CD4-positive, alpha-beta memory T cell (primary cell): ENCODE results near the gene FGF10. TPM values are rescaled to one million over a fixed set of nuclear protein-coding genes. Genes with fewer than 3 reads are reported as not detected.

Experiments used
- CTCF ChIA-PET: fragments of 350-600 bp; sonication (Branson Sonifier 250); formaldehyde crosslinking; loops from one replicate; lab custom pipeline; 2021; ENCODE audit warnings: inconsistent platforms; ENCODE audit not compliant: partially characterized antibody; lab: Charles Lee
- POLR2A ChIA-PET: fragments of 350-600 bp; sonication (Branson Sonifier 250); formaldehyde crosslinking; loops from one replicate; lab custom pipeline; 2021; ENCODE audit not compliant: partially characterized antibody; lab: Charles Lee
- DNase-seq, 5 donors: peaks; one replicate each; pipeline versions ENCODE4 v3.0.0 to v3.0.0-alpha.2; 2020 to 2022; ENCODE audit warnings: mixed read lengths in 1 of 5
- H3K27ac ChIP-seq: one replicate; pipeline ENCODE4 v1.7.0; 2013; ENCODE audit warnings: low read depth, low read length
- H3K27me3 ChIP-seq: 2 replicates; pipeline ENCODE4 v1.7.0; 2013; ENCODE audit warnings: mild to moderate bottlenecking, low read length, moderate library complexity; ENCODE audit not compliant: insufficient read depth
- H3K36me3 ChIP-seq: 2 replicates; pipeline ENCODE4 v1.7.0; 2013; ENCODE audit warnings: mild to moderate bottlenecking, low read length, moderate library complexity; ENCODE audit not compliant: insufficient read depth
- H3K4me1 ChIP-seq: 2 replicates; pipeline ENCODE4 v1.7.0; 2013; ENCODE audit warnings: mild to moderate bottlenecking, low read length, moderate library complexity; ENCODE audit not compliant: insufficient read depth
- H3K4me3 ChIP-seq, 2 donors: one replicate each; pipeline ENCODE4 v1.7.0; 2013; ENCODE audit warnings: low read length in 2 of 2, mild to moderate bottlenecking in 1 of 2
- H3K9me3 ChIP-seq, 2 donors: one replicate each; pipeline ENCODE4 v1.7.0; 2013; ENCODE audit warnings: low read length in 2 of 2, control low read depth in 1 of 2; ENCODE audit not compliant: control insufficient read depth in 1 of 2
- H3K27ac Mint-ChIP-seq, 7 donors: one replicate each; pipeline ENCODE4 v1.8.0; 2020 to 2021; ENCODE audit warnings: mixed read lengths in 7 of 7, mild to moderate bottlenecking in 6 of 7, inconsistent platforms in 3 of 7, moderate library complexity in 3 of 7
- H3K27me3 Mint-ChIP-seq, 2 donors: one replicate each; pipeline ENCODE4 v1.8.0; 2020 to 2021; ENCODE audit warnings: mixed read lengths in 2 of 2
- H3K36me3 Mint-ChIP-seq, 2 donors: one replicate each; pipeline ENCODE4 v1.8.0; 2020 to 2021; ENCODE audit warnings: mixed read lengths in 2 of 2, inconsistent platforms in 1 of 2, mild to moderate bottlenecking in 1 of 2
- H3K4me1 Mint-ChIP-seq, 4 donors: one replicate each; pipeline ENCODE4 v1.8.0; 2020 to 2021; ENCODE audit warnings: mixed read lengths in 4 of 4, mild to moderate bottlenecking in 1 of 4
- H3K4me3 Mint-ChIP-seq, 8 donors: one replicate each; pipeline ENCODE4 v1.8.0; 2020 to 2021; ENCODE audit warnings: mixed read lengths in 8 of 8, mild to moderate bottlenecking in 7 of 8, moderate library complexity in 6 of 8, inconsistent platforms in 3 of 8
- H3K9me3 Mint-ChIP-seq, 8 donors: one replicate each; pipeline ENCODE4 v1.8.0; 2020 to 2021; ENCODE audit warnings: mixed read lengths in 8 of 8, mild to moderate bottlenecking in 5 of 8, inconsistent platforms in 3 of 8, moderate library complexity in 1 of 8
- intact Hi-C: fragments of 100-400 bp; cut with micrococcal nuclease; formaldehyde crosslinking; loops from one replicate; pipeline ENCODE4 v1.15.1; 2023
- polyA plus RNA-seq, 2 donors: library from polyadenylated mRNA; unstranded; fragments of 300-500 nt; fragmentation: Illumina TruSeq; gene quantifications; one replicate each; pipeline ENCODE4 v1.2.3, GENCODE V29; 2021
- total RNA-seq, 2 experiments: library from RNA; stranded (reverse); gene quantifications; one replicate each; pipeline ENCODE4 v1.2.3, GENCODE V29; 2021

The FGF10 gene
- total and polyA plus RNA-seq, 4 experiments from 2014 or later = not detected

- Histone ChIP-seq H3K27ac (no peak overlapping the region), H3K4me1 (no peaks in the 10 kb centered on the region), H3K27me3 (no peaks in the 10 kb centered on the region), H3K9me3 (no peaks in the 10 kb centered on the region), H3K4me3 (no peak overlapping the region), H3K36me3 (no peaks in the 10 kb centered on the region)
- intact Hi-C loops = no loop called here
- Mint-ChIP-seq H3K9me3 (peaks cover 0 to 7% (median 2%) of the 10 kb centered on the region in 8 donors), H3K27ac (no peak overlapping the region), H3K36me3 (no peaks in the 10 kb centered on the region), H3K4me1 (no peaks in the 10 kb centered on the region), H3K27me3 (no peaks in the 10 kb centered on the region), H3K4me3 (no peak overlapping the region)
- no peak for DNase-seq
- ChIA-PET CTCF (no interaction called here), POLR2A (no interaction called here)
Measured at GRCh38 chr5:44360919-44361318, 28.3 kb downstream of the FGF10 start.

- H3K4me1 ChIP-seq = no peaks in the 10 kb centered on the region
- no peak overlapping the region for H3K4me3 ChIP-seq
- no peak overlapping the region for H3K27ac ChIP-seq
- H3K4me1 Mint-ChIP-seq = no peaks in the 10 kb centered on the region
- H3K9me3 ChIP-seq = no peaks in the 10 kb centered on the region
- no peaks in the 10 kb centered on the region for H3K27me3 Mint-ChIP-seq
- H3K27me3 ChIP-seq = no peaks in the 10 kb centered on the region
- peaks cover 0 to 6% (median 2%) of the 10 kb centered on the region in 8 donors for H3K9me3 Mint-ChIP-seq
- no peaks in the 10 kb centered on the region for H3K36me3 ChIP-seq
- no peak overlapping the region for H3K4me3 Mint-ChIP-seq
- intact Hi-C loops = no loop called here
- CTCF ChIA-PET = no interaction called here
- POLR2A ChIA-PET = no interaction called here
- no peak overlapping the region for H3K27ac Mint-ChIP-seq
- DNase-seq = no peak
- H3K36me3 Mint-ChIP-seq = no peaks in the 10 kb centered on the region
Measured at GRCh38 chr5:44358421-44358820, 30.8 kb downstream of the FGF10 start.

- Mint-ChIP-seq H3K27me3 (no peaks in the 10 kb centered on the region), H3K4me3 (no peak overlapping the region), H3K36me3 (no peaks in the 10 kb centered on the region), H3K27ac (no peak overlapping the region), H3K9me3 (peaks cover 0 to 4% (median 2%) of the 10 kb centered on the region in 8 donors), H3K4me1 (no peaks in the 10 kb centered on the region)
- ChIA-PET CTCF (no interaction called here), POLR2A (no interaction called here)
- intact Hi-C loops = no loop called here
- H3K36me3 ChIP-seq = no peaks in the 10 kb centered on the region
- no peaks in the 10 kb centered on the region for H3K4me1 ChIP-seq
- H3K27ac ChIP-seq = no peak overlapping the region
- DNase-seq = no peak
- no peak overlapping the region for H3K4me3 ChIP-seq
- H3K9me3 ChIP-seq = no peaks in the 10 kb centered on the region
- H3K27me3 ChIP-seq = no peaks in the 10 kb centered on the region
Measured at GRCh38 chr5:44356231-44356630, 33.0 kb downstream of the FGF10 start.

GRCh38 chr5:44345871-44346270, 43.3 kb downstream of the FGF10 start:
- H3K27me3 Mint-ChIP-seq = no peaks in the 10 kb centered on the region
- CTCF ChIA-PET = no interaction called here
- H3K36me3 Mint-ChIP-seq = no peaks in the 10 kb centered on the region
- POLR2A ChIA-PET = no interaction called here
- Histone ChIP-seq H3K4me1 (no peaks in the 10 kb centered on the region), H3K4me3 (no peak overlapping the region), H3K27ac (no peak overlapping the region), H3K9me3 (no peaks in the 10 kb centered on the region), H3K36me3 (no peaks in the 10 kb centered on the region), H3K27me3 (no peaks in the 10 kb centered on the region)
- H3K4me1 Mint-ChIP-seq = no peaks in the 10 kb centered on the region
- H3K27ac Mint-ChIP-seq = no peak overlapping the region
- intact Hi-C loops = no loop called here
- no peak overlapping the region for H3K4me3 Mint-ChIP-seq
- H3K9me3 Mint-ChIP-seq = peaks cover 0 to 10% (median 3%) of the 10 kb centered on the region in 8 donors
- no peak for DNase-seq

GRCh38 chr5:44336708-44337107, 52.5 kb downstream of the FGF10 start:
- DNase-seq = no peak

GRCh38 chr5:44334622-44335021, 54.6 kb downstream of the FGF10 start:
- ChIA-PET POLR2A (no interaction called here), CTCF (no interaction called here)
- H3K9me3 ChIP-seq = no peaks in the 10 kb centered on the region
- Mint-ChIP-seq H3K9me3 (peaks cover 0 to 4% (median 0%) of the 10 kb centered on the region in 8 donors), H3K4me1 (no peaks in the 10 kb centered on the region), H3K4me3 (no peak overlapping the region), H3K27ac (no peak overlapping the region), H3K36me3 (no peaks in the 10 kb centered on the region), H3K27me3 (no peaks in the 10 kb centered on the region)
- H3K4me1 ChIP-seq = no peaks in the 10 kb centered on the region
- no peaks in the 10 kb centered on the region for H3K27me3 ChIP-seq
- DNase-seq = no peak
- H3K27ac ChIP-seq = no peak overlapping the region
- H3K4me3 ChIP-seq = no peak overlapping the region
- intact Hi-C loops = no loop called here
- H3K36me3 ChIP-seq = no peaks in the 10 kb centered on the region

More at GRCh38 chr5:44336708-44337107, 52.5 kb downstream of the FGF10 start:
- no peak overlapping the region for H3K27ac Mint-ChIP-seq
- intact Hi-C loops = no loop called here
- H3K4me1 Mint-ChIP-seq = no peaks in the 10 kb centered on the region
- Histone ChIP-seq H3K36me3 (no peaks in the 10 kb centered on the region), H3K9me3 (no peaks in the 10 kb centered on the region), H3K27me3 (no peaks in the 10 kb centered on the region), H3K4me3 (no peak overlapping the region), H3K4me1 (no peaks in the 10 kb centered on the region), H3K27ac (no peak overlapping the region)
- no peaks in the 10 kb centered on the region for H3K27me3 Mint-ChIP-seq
- POLR2A ChIA-PET = no interaction called here
- H3K4me3 Mint-ChIP-seq = no peak overlapping the region
- H3K9me3 Mint-ChIP-seq = peaks cover 0 to 4% (median 0%) of the 10 kb centered on the region in 8 donors
- no peaks in the 10 kb centered on the region for H3K36me3 Mint-ChIP-seq
- CTCF ChIA-PET = no interaction called here

GRCh38 chr5:44332285-44332971, 56.8 kb downstream of the FGF10 start:
- H3K36me3 ChIP-seq = no peaks in the 10 kb centered on the region
- Mint-ChIP-seq H3K4me3 (no peak overlapping the region), H3K27me3 (no peaks in the 10 kb centered on the region), H3K27ac (no peak overlapping the region), H3K4me1 (no peaks in the 10 kb centered on the region), H3K9me3 (no peaks in the 10 kb centered on the region), H3K36me3 (no peaks in the 10 kb centered on the region)
- intact Hi-C loops = no loop called here
- DNase-seq = no peak
- H3K4me3 ChIP-seq = no peak overlapping the region
- H3K27me3 ChIP-seq = no peaks in the 10 kb centered on the region
- no peak overlapping the region for H3K27ac ChIP-seq
- ChIA-PET POLR2A (no interaction called here), CTCF (no interaction called here)
- no peaks in the 10 kb centered on the region for H3K9me3 ChIP-seq
- H3K4me1 ChIP-seq = no peaks in the 10 kb centered on the region
